ENCODE results near the gene GPX6. TPM values are rescaled to one million over a fixed set of nuclear protein-coding genes. Genes with fewer than 3 reads are reported as not detected.
"Not testable (repeated sequence)": the region's sequence is repeated elsewhere in the genome, so short reads cannot be mapped to it uniquely, and the experiment has no call there.

GPX6 gene
- total RNA-seq, 1 donor from 2014 or later = not detected

GRCh38 chr6:28553986-28554881, 38.6 kb upstream of the GPX6 start:
- Mint-ChIP-seq H3K27me3 (ENCODE audit: unreplicated experiment) (peaks cover 29% of the 10 kb centered on the region), H3K4me3 (ENCODE audit: unreplicated experiment) (no peak overlapping the region), H3K27ac (ENCODE audit: unreplicated experiment) (no peak overlapping the region)

GRCh38 chr6:28553384-28553985, 37.9 kb upstream of the GPX6 start:
- Mint-ChIP-seq H3K4me3 (ENCODE audit: unreplicated experiment) (no peak overlapping the region), H3K27ac (ENCODE audit: unreplicated experiment) (no peak overlapping the region), H3K27me3 (ENCODE audit: unreplicated experiment) (peaks cover 29% of the 10 kb centered on the region), H3K4me1 (ENCODE audit: unreplicated experiment) (no peaks in the 10 kb centered on the region), H3K36me3 (ENCODE audit: unreplicated experiment) (no peaks in the 10 kb centered on the region), H3K9me3 (ENCODE audit: unreplicated experiment) (no peaks in the 10 kb centered on the region)
- no peak for DNase-seq (ENCODE audit: extremely low spot score, unreplicated experiment)
- TF ChIP-seq CTCF (IDR thresholded peaks at IDR 0.05) = no peak

More at GRCh38 chr6:28553986-28554881, 38.6 kb upstream of the GPX6 start:
- H3K36me3 Mint-ChIP-seq (ENCODE audit: unreplicated experiment) = no peaks in the 10 kb centered on the region
- no peak for TF ChIP-seq CTCF (IDR thresholded peaks at IDR 0.05)
- DNase-seq (ENCODE audit: extremely low spot score, unreplicated experiment) = no peak
- H3K9me3 Mint-ChIP-seq (ENCODE audit: unreplicated experiment) = no peaks in the 10 kb centered on the region
- no peaks in the 10 kb centered on the region for H3K4me1 Mint-ChIP-seq (ENCODE audit: unreplicated experiment)

- H3K9me3 Mint-ChIP-seq (ENCODE audit: unreplicated experiment) = no peaks in the 10 kb centered on the region
- H3K27ac Mint-ChIP-seq (ENCODE audit: unreplicated experiment) = no peak overlapping the region
- no peak for DNase-seq (ENCODE audit: extremely low spot score, unreplicated experiment)
- TF ChIP-seq CTCF (IDR thresholded peaks at IDR 0.05) = no peak
- no peak overlapping the region for H3K4me3 Mint-ChIP-seq (ENCODE audit: unreplicated experiment)
- H3K4me1 Mint-ChIP-seq (ENCODE audit: unreplicated experiment) = no peaks in the 10 kb centered on the region
- peaks cover 29% of the 10 kb centered on the region for H3K27me3 Mint-ChIP-seq (ENCODE audit: unreplicated experiment)
- no peaks in the 10 kb centered on the region for H3K36me3 Mint-ChIP-seq (ENCODE audit: unreplicated experiment)
Observed at GRCh38 chr6:28551891-28552666, 36.5 kb upstream of the GPX6 start.

- H3K27me3 Mint-ChIP-seq (ENCODE audit: unreplicated experiment) = peaks cover 23% of the 10 kb centered on the region
- H3K4me1 Mint-ChIP-seq (ENCODE audit: unreplicated experiment) = peaks cover 12% of the 10 kb centered on the region
- DNase-seq (ENCODE audit: extremely low spot score, unreplicated experiment); H3K36me3 Mint-ChIP-seq (ENCODE audit: unreplicated experiment); H3K27ac Mint-ChIP-seq (ENCODE audit: unreplicated experiment); H3K9me3 Mint-ChIP-seq (ENCODE audit: unreplicated experiment); H3K4me3 Mint-ChIP-seq (ENCODE audit: unreplicated experiment): not testable (repeated sequence)
Observed at GRCh38 chr6:28547003-28547402, 31.4 kb upstream of the GPX6 start.

- H3K4me3 Mint-ChIP-seq (ENCODE audit: unreplicated experiment) = no peak overlapping the region
- peaks cover 18% of the 10 kb centered on the region for H3K27me3 Mint-ChIP-seq (ENCODE audit: unreplicated experiment)
- H3K4me1 Mint-ChIP-seq (ENCODE audit: unreplicated experiment) = peaks cover 12% of the 10 kb centered on the region
- no peak for DNase-seq (ENCODE audit: extremely low spot score, unreplicated experiment)
- H3K9me3 Mint-ChIP-seq (ENCODE audit: unreplicated experiment) = no peaks in the 10 kb centered on the region
- H3K36me3 Mint-ChIP-seq (ENCODE audit: unreplicated experiment) = no peaks in the 10 kb centered on the region
- H3K27ac Mint-ChIP-seq (ENCODE audit: unreplicated experiment) = no peak overlapping the region
- TF ChIP-seq CTCF (IDR thresholded peaks at IDR 0.05) = no peak
Observed at GRCh38 chr6:28545955-28546354, 30.4 kb upstream of the GPX6 start.
